Glutamatergic neuron (in vitro differentiated cells): Measurements from ENCODE around the gene SEC16A. TPM values are rescaled to one million over a fixed set of nuclear protein-coding genes. Genes with fewer than 3 reads are reported as not detected.

Experiments used
- DNase-seq: peaks from one replicate; pipeline ENCODE4 v3.0.0; 2022
- H3K27ac Mint-ChIP-seq: one replicate; pipeline ENCODE4 v1.8.0; 2020; ENCODE audit warnings: mild to moderate bottlenecking, mixed read lengths, inconsistent platforms; ENCODE audit not compliant: unreplicated experiment
- H3K27me3 Mint-ChIP-seq: one replicate; pipeline ENCODE4 v1.8.0; 2020; ENCODE audit warnings: mild to moderate bottlenecking, moderate library complexity, mixed read lengths, inconsistent platforms; ENCODE audit not compliant: unreplicated experiment
- H3K36me3 Mint-ChIP-seq: one replicate; pipeline ENCODE4 v1.8.0; 2020; ENCODE audit warnings: mild to moderate bottlenecking, mixed read lengths, inconsistent platforms; ENCODE audit not compliant: unreplicated experiment
- H3K4me1 Mint-ChIP-seq: one replicate; pipeline ENCODE4 v1.8.0; 2020; ENCODE audit warnings: mild to moderate bottlenecking, low read depth, mixed read lengths, inconsistent platforms; ENCODE audit not compliant: unreplicated experiment
- H3K4me3 Mint-ChIP-seq: one replicate; pipeline ENCODE4 v1.8.0; 2020; ENCODE audit warnings: mild to moderate bottlenecking, mixed read lengths, inconsistent platforms; ENCODE audit not compliant: unreplicated experiment
- H3K9me3 Mint-ChIP-seq: one replicate; pipeline ENCODE4 v1.8.0; 2020; ENCODE audit warnings: mild to moderate bottlenecking, moderate library complexity, mixed read lengths, inconsistent platforms; ENCODE audit not compliant: unreplicated experiment
- CTCF ChIP-seq: fragments of 200-600 bp; sonication (generic); IDR thresholded peaks from one replicate; pipeline ENCODE4 v1.5.0; 2021; ENCODE audit not compliant: partially characterized antibody, unreplicated experiment
- total RNA-seq: library from RNA; stranded (reverse); fragmentation: NEBNext Ultra II Directional; extraction: Animal tissue kit (Norgen Biotek cat#: 25700); gene quantifications from one replicate; pipeline ENCODE4 v1.2.1, GENCODE V29; 2021; ENCODE audit not compliant: unreplicated experiment

Gene SEC16A
- total RNA-seq, 1 donor from 2014 or later, result 74.3 TPM

DNA sequence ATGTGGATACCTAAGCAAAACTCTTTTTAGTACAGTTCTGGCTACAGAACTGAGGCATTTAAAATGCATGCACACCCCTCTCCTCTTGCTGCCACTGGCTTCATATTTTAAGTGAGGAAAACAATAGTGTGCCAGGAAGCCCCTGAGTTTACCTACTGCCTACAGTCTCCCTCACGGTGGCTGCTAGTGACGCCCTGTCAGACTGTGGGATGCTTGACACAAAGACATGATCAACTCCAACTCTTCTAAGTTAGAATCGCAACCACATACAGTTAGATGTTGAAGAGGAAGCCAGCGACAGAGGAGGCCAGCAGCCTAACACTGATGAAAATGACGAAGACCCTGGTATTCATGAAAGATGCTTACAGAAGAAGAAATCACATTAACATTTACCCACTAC is 1.3 kb downstream of the SEC16A start:
- H3K36me3 Mint-ChIP-seq, result no peaks in the 10 kb centered on the region
- H3K27ac Mint-ChIP-seq, result peak overlapping the region; percentile 81
- H3K4me3 Mint-ChIP-seq, result peak overlapping the region; percentile 95
- TF ChIP-seq CTCF, result no peak
- H3K27me3 Mint-ChIP-seq, result peaks cover 2% of the 10 kb centered on the region
- peaks cover 4% of the 10 kb centered on the region for H3K9me3 Mint-ChIP-seq
- no peak for DNase-seq
- peaks cover 16% of the 10 kb centered on the region for H3K4me1 Mint-ChIP-seq

DNA sequence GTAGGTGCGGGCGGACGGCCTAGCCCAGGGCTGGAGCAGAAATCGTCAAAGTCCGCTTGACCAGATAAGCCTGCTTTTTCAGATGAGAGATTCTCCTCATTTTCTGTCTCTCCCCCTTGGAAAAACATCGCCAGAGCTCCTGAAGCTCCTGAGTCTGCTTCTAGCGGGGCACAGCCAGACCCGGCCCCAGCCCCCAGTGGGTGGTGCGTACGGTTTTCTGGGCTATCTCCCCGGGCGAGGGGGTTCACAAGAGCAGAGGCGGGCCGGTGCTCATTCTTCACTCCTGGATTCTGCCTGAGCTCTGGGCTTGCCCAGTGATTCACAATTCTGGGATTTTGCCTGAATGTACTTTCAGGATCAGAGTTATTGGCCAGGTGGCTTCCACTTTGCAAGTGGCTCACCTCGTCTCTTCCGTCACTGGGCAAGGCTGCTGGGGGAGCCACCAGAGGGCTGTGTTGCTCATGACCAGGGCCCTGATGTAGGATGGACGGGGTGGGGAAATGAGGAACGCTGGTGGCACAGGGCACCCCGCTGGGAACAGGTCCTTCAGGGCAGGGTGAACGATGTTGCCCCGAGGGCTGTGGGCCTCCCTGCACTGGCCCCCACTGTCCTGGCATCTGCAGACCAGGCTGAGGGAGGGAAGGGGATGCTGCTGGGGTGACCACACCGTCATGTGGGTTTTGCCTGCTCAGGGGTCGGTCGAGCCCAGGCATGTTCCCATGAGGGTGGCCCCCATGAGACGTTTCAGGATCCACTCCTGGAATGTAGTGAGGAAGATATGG is 6.3 kb downstream of the SEC16A start:
- H3K9me3 Mint-ChIP-seq, result peaks cover 1% of the 10 kb centered on the region
- H3K27me3 Mint-ChIP-seq, result peaks cover 5% of the 10 kb centered on the region
- TF ChIP-seq CTCF, result no peak
- no peak overlapping the region for H3K27ac Mint-ChIP-seq
- H3K36me3 Mint-ChIP-seq, result no peaks in the 10 kb centered on the region
- H3K4me1 Mint-ChIP-seq, result peaks cover 9% of the 10 kb centered on the region
- H3K4me3 Mint-ChIP-seq, result no peak overlapping the region
- DNase-seq, result no peak

GRCh38 chr9:136474974-136475865 is 7.6 kb downstream of the SEC16A start:
- H3K36me3 Mint-ChIP-seq, result no peaks in the 10 kb centered on the region
- TF ChIP-seq CTCF, result no peak
- no peak overlapping the region for H3K4me3 Mint-ChIP-seq
- peaks cover 7% of the 10 kb centered on the region for H3K4me1 Mint-ChIP-seq
- DNase-seq, result no peak
- H3K9me3 Mint-ChIP-seq, result peaks cover 3% of the 10 kb centered on the region
- H3K27me3 Mint-ChIP-seq, result peaks cover 5% of the 10 kb centered on the region
- no peak overlapping the region for H3K27ac Mint-ChIP-seq

DNA sequence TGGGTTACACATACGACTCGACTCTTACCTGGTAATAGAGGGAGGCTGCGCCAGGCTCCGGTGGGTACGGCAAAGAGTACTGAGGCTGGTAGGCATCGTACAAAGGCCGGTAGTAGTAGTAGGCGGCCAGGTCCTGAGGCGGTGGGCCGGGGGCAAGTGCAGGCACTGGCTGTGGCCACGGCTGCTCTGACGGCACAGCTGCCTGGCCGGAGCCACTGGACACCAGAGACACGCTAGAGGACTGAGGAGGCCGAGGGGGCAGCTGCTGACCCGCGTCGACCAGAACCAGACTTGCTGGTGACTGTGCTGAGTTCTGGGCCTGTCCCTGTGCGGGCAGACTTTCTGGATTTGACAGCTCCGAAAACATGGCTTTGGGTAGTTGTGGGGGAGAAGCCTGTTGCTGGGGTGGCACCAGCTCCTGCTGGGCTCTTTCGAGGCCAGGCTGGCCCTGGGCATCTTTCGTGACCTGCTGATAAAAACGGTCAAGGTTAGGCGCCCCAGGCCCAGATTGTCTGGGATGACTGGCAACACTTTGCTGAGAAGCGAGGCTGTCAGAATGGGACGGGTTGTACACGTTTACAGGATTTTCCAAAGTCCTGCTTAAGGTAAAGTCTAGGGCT is 8.7 kb downstream of the SEC16A start:
- TF ChIP-seq CTCF, result no peak
- no peak for DNase-seq
- Mint-ChIP-seq H3K27ac (no peak overlapping the region), H3K9me3 (peaks cover 2% of the 10 kb centered on the region), H3K4me3 (no peak overlapping the region), H3K4me1 (peaks cover 5% of the 10 kb centered on the region), H3K27me3 (peaks cover 5% of the 10 kb centered on the region), H3K36me3 (no peaks in the 10 kb centered on the region)
